ENCODE data around the gene DCAF5. TPM values are rescaled to one million over a fixed set of nuclear protein-coding genes. Genes with fewer than 3 reads are reported as not detected.

DCAF5 gene
- polyA plus RNA-seq, 4 donors, result 55.6 to 62.9 (median 59.8) TPM

DNA sequence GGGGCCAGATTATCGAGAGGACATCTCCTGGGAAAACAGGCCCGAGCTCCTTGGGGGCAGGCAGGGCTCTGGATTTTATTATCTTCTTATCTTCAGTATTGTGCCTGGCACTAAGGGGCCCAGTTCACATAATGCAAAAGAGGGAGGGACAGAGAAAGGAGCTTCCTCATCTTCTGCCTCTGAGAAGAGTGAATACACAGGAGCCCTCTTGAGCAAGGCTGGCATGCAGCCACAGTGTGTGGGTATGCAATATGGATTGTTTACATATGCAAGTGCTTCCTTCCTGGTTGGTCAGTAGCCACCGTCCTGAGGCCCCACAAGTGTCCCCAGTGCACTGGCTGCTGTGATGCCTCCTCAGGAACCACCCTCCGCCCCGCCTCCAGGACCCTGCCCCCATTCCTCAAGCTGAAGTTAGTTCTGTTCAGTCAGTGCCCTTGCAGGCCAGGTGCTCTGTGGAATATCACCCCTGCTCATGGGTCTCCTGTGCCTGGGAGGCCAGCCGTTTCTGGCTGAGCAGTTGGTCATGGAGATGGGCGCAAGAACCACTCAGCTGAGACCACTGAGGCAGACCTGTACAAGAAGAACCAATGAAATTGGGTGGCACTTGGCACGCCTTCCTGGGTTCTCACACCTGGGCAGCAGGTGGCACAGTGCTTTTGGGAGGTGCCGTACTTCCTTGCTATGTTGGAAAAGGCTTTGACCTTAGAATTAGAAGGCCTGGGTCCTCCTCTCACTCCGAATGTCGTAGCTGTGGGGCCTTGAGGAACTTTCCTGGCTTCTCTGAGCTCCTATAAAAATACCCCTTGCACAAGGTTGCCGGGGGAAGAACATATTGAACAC is 138.8 kb downstream of the DCAF5 start:
- DNase-seq (ENCODE audit: low read depth in 4 of 4, low spot score in 3 of 4), result no peak

DNA sequence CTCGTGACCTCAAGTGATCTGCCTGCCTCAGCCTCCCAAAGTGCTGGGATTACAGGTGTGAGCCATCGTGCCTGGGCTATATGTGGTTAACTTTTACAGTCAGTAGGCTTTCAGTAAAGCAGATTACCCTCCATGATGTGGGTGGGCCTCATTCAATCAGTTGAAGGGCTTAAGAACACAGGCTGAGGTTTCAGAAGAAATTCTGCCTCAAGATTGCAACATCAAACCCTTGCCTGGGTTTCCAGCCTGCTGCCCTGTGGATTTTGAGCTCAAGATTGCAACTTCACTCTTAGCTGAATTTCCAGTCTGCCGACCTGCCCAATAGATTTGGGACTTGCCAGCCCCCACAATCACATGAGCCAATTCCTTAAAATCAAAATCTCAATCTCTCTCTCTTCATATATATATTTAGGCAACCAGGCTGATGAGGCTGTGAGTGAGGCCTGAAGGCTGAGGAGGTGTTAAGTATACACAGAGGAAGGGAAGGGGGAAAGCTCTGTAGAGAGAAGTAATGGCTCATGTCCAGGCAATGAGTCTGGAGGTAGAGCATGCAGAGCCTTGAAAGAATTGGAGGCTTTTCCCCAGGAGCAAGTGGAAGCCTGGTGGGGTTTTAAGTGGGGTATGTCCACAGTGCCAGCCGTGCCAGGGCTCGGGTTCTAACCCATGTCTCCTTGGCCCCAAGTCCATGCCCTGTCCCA is 140.5 kb downstream of the DCAF5 start:
- DNase-seq (ENCODE audit: low read depth in 4 of 4, low spot score in 3 of 4), result no peak

- no peak for DNase-seq (ENCODE audit: low read depth in 4 of 4, low spot score in 3 of 4)
These were observed 142.3 kb downstream of the DCAF5 start for GRCh38 chr14:69010648-69011047.

DNA sequence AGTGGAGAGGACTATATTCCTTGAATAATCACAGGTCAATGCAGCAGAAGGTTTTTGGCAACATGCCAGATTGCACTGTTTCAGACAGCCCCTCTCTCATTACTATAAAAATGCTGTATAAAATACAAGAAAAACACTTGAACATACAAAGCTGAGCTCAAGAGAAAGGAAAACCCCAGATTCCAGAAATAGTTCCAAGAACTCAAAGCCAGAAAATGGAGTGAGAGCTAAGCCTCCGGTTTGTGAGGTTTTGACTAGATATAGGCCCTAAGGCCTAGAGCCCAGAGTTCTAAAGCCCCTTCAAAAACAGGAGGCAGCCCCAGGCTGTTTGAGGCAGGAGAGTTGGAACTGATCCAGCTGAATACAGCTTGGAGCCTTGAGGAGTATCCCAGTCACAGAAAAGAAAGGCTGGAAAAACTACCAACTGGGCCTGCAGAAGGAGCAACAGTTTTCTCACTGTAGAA is 144.5 kb downstream of the DCAF5 start:
- DNase-seq (ENCODE audit: low read depth in 4 of 4, low spot score in 3 of 4), result peak; percentile 20 to 42 (median 36)

- no peak for DNase-seq (ENCODE audit: low read depth in 4 of 4, low spot score in 3 of 4)
These were observed 146.6 kb downstream of the DCAF5 start for GRCh38 chr14:69006346-69006745.

DNA sequence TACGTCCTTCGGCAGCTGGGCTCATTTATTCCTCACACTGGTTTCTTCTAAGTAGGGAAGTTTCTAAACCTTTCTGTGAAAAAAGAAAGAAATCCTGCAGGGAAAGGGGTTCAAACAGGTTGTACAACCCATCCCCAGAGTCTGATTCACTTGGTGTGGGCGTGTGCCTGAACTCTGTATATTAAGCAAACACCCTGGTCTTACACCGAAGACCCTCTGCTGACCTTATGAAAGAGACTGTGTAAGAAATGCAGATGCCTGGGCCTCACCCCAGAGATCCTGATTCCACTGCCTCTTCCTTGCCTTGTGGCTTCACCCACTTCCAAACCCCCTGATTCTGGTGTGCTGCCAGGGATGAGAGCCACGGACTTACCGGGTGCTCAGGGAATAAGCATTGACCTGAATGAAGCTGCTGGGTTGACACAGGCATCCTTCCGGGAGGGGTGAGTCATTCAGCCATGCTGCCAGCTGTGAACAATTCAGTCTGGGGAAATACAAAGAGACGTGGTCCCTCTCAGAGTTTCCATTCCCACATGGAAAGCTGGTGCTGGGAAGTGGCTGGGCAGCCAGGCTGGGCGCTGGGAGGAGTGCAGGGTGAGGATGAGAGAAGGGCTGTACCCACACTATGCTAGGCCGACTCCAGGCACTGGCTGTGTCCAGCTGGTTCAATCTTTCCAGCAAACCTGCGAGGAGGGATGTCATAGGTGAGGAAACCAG is 147.3 kb downstream of the DCAF5 start:
- no peak for DNase-seq (ENCODE audit: low read depth in 4 of 4, low spot score in 3 of 4)

GRCh38 chr14:69004731-69005431 is 148.0 kb downstream of the DCAF5 start:
- no peak for DNase-seq (ENCODE audit: low read depth in 4 of 4, low spot score in 3 of 4)

DNA sequence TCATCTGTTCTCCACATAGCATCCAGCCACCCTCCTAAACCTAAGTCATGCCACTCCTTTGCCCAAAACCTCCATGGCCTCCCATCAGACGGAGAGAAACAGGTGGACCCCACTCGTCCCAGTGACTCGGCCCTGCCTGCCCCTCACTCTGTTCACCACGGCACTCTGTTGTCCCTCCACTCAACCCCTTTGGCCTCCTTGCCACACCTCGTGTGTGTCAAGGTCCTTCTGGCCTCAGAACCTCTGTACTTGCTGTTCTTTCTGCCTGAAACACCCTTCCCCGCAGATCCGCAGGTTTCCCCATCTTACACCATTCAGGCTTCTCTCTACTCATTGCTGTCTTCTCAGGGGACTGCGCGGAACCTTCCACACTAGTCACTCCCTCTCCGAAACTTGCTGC is 149.3 kb downstream of the DCAF5 start:
- DNase-seq (ENCODE audit: low read depth in 4 of 4, low spot score in 3 of 4), result no peak

DNA sequence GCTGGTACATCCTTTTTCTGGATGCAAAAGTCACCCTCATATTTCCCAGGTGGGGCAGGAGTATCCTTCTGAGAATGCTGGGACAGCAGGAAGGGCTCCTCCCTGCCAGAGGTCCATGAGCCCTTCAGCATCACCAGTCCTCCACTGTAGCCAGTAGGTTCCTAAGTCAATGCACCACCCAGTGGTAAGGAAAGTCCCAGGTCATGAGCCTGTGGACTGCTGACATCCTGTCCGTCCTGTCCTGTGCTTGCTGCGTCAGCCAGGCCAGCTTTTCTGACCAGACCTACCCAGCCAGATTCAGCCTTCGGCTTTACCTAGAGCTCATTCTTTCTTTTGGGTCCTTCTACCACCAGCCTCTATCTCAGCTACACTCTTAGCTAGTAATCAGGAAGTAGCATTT is 150.8 kb downstream of the DCAF5 start:
- DNase-seq (ENCODE audit: low read depth in 4 of 4, low spot score in 3 of 4), result no peak

- DNase-seq (ENCODE audit: low read depth in 4 of 4, low spot score in 3 of 4), result no peak
These were observed 151.5 kb downstream of the DCAF5 start for GRCh38 chr14:69001375-69001774.

Other genes starting within 250 kb of the DCAF5 start
- gene ACTN1, start 173.8 kb downstream of the DCAF5 start, polyA plus RNA-seq (ENCODE audit: insufficient read length in 4 of 4), result 10 to 100 TPM; 70.4 to 85.1 (median 71.2) TPM
- gene EXD2, start 38.4 kb upstream of the DCAF5 start, polyA plus RNA-seq (ENCODE audit: insufficient read length in 4 of 4), result 10 to 100 TPM; 22.7 to 36.3 (median 33.8) TPM
- 1 to 10 TPM; 2.9 to 4.7 (median 3.7) TPM for gene GALNT16, start 107.0 kb upstream of the DCAF5 start, polyA plus RNA-seq (ENCODE audit: insufficient read length in 4 of 4)
- 100 to 1,000 TPM; 300 to 387 (median 351) TPM for gene ERH, start 245.2 kb upstream of the DCAF5 start, polyA plus RNA-seq (ENCODE audit: insufficient read length in 4 of 4)
- gene SLC39A9, start 245.6 kb upstream of the DCAF5 start, polyA plus RNA-seq (ENCODE audit: insufficient read length in 4 of 4), result 10 to 100 TPM; 79.0 to 89.3 (median 86.3) TPM